Cerebellar cortex (tissue), 1 donor: ENCODE data around the gene CTNND2.
"Not testable (repeated sequence)": the region's sequence is repeated elsewhere in the genome, so short reads cannot be mapped to it uniquely, and the experiment has no call there.

Source experiments
- DNase-seq: peaks from one replicate; pipeline ENCODE4 v3.0.0-alpha.2; 2015; ENCODE audit warnings: low spot score

The CTNND2 gene

DNA sequence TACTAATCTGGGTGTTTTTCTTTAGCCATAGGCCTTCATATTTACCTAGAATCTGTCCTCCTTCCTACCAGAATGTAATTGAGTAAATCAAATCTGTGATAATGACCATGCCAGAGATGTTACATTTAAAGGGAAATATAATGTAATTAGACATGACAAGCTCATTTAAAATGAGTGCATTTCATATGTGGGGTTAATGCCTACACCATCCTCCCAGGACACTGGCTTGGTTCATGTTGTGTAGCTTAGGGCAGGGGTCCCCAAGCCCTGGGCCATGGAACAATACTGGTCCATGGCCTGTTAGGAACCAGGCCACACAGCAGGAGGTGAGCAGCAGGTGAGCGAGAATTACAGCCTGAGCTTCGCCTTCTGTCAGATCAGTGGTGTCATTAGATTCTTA is 866.3 kb downstream of the CTNND2 start:
- peak; percentile 17 for DNase-seq

DNA sequence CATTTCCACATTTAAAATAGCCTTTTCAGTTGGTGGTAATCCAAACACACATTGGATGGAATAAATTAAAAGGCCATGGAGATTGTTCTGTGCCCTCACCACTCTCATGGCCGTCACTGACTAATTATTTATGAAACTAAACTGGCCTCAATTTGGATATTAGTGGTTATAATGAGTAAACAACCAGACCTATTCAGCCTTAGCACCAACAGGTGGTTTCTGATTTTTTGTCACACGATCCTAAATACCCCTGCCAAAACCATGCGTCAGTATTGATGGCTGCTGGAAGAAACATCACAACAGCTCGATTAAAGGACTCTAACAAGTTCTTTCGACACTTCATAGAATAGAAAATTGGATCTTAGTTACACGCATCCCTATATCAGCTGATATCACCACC is 867.2 kb downstream of the CTNND2 start:
- no peak for DNase-seq

DNA sequence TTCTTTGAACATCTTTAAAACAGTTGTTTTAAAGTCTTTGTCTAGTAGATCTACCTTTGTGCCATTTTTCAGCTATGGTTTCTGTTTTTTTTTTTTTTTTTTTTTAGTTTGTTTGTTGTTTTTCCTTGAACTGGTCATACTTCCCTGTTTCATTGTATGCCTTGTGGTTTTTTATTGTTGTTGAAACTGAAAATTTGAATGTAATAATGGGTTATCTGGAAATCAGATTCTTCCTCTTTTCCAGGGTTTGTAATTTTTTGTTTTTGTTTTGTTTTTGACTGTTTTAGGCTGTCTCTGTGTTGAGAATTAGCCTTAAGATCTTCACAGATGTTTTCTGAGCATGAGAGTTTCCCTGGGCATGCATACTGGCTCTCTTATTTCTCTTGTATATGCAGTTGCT is 873.6 kb downstream of the CTNND2 start:
- no peak for DNase-seq

DNA sequence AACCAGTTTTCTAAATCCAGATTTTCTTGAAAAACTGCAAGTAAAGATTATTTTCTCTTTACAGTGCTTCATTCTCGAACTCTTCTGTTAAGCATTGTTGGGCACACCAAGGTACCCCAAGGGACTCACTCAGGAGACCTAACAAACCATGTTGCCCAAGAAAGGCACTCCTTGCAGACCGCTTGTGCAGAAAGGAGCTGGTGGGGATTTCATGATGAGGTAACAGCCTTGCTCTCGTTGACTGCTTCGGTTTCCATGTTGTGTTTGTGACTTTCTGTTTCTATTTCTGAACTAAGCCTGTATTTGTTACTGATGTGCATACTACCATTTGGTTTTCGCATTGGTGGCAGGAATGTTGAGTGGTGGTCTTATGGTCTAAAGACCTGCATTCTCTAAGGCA is 876.6 kb downstream of the CTNND2 start:
- DNase-seq: no peak

DNA sequence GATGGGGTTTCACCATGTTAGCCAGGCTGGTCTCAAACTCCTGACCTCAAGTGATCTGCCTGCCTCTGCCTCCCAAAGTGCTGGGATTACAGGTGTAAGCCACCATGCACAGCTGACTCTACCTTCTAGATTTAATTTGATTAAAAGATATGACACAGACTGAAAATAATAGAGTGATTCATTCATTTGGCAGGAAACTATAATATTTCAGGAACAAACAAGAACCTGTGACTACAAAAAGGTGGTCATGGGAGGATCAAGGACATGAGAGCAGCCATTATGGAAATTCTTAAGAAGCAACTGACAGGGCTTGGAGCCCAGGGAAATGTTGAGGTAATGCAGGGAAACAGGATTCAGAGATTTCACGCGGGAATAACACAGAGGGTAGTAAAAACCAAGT is 877.7 kb downstream of the CTNND2 start:
- no peak for DNase-seq

DNA sequence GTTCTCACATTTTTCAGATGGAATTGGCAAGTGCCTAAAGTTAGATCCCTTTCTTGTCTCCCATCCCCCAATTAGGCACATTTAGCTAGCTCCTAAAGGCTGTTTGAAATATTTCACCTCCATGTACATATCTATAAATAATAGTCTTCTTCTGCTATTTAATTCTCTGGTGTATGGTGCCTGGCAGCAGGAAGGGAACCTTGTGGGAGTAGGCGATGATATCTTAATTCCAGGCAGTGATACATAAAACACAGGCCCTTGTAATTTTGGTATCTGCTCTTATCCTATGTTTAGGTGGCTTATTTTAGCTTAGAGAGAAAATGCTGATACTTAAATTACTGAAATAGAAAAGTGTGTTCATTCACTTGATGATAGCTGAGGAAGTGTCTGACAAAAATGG is 880.3 kb downstream of the CTNND2 start:
- DNase-seq: no peak

DNA sequence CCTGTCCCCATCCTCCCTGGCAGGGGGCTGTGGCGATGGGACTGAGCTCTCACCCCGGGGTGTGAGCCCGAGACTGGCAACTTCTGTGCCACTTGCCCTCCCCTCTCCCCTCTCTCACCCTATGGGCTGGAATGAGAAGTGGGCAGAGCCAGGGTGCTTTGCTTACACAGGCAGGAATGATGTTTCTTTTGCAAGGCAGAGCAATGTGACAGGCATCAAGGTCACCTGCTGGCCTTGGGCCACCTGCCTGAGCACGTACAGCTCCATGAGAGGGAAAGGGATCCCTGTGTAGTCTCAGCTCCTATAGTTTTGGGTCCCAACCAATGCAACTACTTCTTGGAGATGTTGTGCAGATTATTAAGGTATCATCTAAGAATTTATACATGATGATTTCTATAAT is 890.5 kb downstream of the CTNND2 start:
- no peak for DNase-seq

DNA sequence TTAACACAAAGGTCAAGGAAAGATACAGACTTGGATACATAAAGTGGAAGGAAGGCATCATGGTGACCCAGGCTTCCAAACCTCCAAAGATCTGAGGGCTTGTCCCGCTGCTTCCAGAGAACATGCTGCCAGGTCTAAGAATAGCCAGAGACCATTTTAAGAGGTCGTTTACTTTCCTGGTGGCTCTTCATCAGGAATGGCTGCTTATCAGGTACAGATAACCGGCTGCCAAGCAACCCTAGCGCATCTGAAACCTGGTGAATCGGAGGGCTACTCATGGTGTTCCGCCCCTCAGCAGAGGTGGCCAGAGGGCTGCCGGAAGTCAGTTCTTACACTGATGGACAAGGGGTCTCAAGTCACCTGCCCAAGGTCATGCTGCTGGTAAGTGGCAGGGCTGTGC is 892.0 kb downstream of the CTNND2 start:
- no peak for DNase-seq

DNA sequence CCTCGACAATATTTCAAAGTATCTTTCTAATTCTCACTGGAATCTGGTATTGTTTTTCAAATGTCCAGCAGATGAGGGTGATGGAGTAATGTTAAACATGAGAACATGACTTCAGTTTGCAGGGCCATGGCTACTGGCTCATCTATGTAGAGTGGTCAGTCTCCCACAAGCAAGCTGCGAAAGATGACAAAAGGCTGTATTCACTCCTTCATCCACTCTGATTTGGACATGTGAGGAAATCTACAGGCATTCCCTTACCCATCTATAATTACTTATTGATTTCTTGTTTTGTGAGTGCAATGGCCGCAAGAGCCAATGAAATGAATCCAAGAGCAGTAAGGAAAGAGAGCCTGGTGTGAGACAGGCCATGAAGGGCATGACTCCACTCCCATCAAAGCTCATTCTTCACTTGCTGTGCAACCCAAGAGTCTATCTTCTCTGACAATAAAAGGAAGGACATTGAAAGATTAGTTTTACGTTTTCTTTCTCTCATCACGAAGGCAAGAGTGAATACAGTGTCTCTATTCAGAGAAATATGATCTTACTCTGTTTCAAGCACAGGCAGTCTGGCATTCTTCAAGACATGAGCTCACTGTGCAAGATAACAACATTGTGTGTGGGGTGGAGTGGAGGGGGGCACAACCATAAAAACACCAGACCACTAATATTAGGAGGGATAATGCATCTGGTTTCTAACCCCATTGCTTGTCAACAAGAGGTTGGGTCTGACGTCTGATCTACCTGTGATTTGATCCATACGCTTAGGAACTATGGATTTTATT is 893.6 kb downstream of the CTNND2 start:
- no peak for DNase-seq

DNA sequence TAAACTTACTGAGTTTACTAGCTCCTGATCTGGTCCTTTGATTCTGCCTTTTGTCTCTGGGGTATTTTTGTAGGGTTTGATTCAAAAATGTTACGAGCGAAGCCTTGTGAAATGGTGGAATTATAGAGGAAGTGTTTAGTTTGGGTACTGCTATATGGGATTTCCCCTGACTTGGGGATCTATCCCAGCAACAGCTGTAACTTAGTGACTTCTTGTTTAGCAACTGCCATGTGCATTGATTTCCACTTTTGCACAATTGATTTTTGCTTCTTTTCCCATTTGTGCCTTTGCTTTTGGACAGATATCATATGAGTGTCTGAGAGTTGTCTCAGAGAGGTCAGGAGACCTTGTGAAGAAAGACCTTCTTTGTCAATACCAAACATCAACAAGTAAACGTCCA is 894.7 kb downstream of the CTNND2 start:
- no peak for DNase-seq

DNA sequence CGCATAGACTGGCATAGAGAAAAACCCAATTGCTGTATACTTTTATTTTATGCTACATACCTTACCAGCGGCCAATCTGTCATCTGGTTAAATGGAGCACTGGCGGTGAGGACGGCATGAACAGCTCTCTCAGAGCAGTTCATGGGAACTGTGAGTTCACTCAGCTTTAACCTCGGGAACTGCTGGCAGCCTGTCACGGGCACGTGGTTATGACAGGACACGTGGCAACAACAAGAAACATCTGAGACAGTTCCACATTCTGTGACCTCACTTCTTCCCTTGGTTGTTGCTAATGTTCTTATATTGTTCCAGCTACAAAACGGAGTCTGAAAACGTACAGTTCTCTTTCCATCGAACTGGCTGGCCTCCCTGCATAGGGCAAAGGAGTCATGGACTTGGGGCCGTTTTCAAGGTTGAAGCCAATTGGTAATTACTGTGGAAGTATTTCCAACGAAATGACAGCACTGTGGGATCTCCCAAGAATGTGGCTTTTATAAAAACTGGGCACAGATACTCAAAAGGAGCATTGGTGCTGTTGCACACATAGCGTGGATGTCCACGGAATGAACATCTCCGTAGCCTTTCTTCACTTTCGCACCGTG is 896.9 kb downstream of the CTNND2 start:
- no peak for DNase-seq

DNA sequence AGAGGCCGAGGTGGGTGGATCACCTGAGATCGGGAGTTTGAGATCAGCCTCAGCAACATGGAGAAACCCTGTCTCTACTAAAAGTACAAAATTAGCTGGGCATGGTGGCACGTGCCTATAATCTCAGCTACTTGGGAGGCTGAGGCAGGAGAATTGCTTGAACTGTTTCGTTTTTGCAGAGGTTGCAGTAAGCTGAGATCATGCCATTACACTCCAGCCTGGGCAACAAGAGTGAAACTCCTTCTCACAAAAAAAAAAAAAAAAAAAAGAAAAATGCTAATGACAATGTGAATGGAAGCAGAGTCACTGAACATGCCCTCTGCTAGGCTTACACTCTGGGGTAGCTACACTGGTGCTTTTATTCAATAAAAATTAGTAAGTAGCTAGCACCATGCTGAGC is 899.7 kb downstream of the CTNND2 start:
- not testable (repeated sequence) for DNase-seq

DNA sequence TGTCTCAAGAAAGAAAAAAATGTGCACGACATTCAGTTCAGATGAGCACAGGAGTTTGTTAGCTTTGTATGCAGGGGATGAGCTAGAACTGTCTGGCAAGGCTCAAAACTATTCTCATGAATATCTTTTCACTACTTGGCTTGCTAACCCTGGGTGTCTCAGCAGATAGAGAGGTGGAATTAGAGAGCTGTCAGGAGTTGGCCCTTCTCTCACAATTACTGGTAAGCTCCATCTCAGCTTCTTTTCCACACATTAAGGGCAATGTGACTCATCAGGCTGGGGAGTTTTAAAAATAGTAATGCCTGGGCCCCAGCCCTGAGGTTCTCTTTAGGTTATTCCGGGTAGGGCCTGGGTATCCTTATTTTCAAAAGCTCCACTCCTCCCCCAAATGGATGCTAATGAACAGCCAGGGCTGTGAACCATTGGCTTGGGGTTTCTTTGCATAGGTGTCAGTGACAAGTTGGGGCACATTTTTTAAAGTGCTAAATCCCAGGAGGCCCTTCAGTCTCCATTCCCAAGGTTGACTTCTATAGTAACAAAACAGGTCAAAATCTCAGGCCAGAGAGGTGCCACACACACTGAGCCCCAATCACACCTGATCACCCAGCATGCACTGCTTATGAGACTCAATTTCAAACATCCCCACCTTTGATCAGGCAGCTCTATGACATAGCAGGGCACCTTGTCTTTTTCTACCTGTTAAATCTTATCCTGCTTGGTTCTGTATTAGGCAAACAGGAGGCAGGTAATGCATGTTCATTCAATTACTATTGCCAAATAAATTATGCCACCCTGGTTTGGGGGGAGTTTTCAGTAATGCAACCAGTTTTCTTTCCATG is 903.5 kb downstream of the CTNND2 start:
- no peak for DNase-seq

DNA sequence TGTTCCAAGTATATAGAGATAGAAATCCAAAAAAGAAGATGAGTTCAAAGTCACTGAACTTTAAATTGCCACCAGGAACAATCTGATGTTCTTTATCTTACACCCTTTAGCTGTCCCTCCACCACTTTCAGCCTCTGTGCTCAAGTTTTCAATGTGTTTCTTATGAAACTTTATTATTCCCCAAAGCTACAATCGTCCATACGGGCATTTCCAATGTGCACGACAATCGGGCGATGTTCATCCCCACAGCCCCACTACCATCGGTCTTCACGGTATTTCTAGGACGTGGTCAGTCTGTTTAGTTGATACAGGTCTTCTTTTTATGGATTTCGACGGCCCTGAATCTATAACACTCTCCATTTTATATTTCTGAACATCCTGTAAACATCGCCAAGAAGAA is 904.5 kb downstream of the CTNND2 start:
- no peak for DNase-seq

DNA sequence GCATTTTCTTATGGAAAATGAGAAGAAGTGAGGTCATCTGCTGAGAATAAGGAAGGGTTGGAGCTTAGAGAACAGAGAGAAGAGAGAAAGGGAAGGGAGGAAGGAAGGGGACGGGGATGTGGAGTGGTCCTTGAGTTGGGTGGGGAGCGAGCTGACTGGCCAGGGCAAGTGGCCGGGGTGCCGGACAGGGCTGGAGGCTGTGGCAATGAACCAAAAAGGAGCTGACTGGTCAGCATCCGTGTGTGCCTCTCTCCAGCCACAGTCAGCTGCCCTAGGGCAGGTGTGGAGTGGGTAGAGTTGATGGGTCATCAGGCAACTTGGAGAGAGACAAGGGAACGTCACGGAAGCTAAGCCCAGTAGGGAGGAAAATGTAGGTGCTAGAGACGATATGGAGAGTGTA is 908.4 kb downstream of the CTNND2 start:
- DNase-seq: no peak

DNA sequence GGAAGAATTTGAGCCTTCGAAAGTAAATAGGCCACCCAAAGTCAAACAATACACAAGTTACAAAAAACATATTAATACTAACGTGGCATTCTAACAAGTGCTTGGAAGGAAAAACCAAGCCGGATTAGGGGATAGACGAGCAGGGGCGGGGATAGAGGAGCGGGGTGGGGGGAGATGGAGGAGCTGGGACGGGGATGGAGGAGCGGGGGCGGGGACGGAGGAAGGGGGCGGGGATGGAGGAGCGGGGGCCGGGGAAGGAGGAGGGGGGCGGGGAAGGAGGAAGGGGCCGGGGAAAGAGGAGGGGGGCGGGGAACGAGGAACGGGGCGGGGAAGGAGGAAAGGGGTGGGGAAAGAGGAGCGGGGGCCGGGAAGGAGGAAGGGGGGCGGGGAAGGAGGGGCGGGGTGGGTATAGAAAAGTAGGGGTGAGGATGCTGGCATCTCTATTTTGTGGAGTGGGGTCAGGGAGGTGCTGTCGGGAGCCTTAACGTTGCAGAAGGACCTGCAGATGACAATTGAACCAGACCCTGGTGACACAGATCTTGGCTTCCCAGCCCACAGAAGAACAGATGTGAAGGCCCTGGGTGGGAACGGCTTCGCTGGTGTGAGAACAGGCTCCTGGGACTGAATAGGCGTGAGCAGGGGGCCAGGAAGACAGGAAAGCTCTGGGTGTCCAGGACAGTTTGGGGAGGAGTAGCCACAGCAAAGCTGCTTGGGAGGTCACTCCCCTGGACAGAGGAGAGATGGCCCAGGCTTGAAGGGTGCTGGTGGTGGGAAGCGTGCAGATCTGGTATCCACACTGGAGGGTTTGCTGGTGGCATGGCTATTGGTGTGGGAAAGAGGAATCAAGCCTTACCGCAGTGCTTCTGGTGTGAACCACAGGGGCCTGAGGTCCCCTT is 909.9 kb downstream of the CTNND2 start:
- no peak for DNase-seq

DNA sequence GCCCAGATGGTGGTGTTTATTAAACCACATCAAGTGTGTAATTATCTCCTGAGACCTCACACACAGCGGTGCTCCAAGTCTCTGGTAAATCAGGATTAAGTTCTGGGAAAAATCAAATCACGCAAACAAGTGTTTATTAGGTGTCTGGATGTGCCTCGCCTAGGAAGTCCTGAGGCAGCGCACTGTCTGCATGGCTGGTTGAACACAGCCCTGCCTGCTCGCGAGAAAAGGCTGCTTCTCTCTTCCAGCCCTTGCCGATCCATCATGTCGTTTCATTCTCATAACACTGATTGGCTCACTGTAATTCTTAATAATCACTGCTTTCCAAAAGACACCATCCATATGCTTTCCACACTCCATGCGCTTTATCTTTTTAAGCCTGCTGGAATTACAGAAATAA is 913.6 kb downstream of the CTNND2 start:
- no peak for DNase-seq

DNA sequence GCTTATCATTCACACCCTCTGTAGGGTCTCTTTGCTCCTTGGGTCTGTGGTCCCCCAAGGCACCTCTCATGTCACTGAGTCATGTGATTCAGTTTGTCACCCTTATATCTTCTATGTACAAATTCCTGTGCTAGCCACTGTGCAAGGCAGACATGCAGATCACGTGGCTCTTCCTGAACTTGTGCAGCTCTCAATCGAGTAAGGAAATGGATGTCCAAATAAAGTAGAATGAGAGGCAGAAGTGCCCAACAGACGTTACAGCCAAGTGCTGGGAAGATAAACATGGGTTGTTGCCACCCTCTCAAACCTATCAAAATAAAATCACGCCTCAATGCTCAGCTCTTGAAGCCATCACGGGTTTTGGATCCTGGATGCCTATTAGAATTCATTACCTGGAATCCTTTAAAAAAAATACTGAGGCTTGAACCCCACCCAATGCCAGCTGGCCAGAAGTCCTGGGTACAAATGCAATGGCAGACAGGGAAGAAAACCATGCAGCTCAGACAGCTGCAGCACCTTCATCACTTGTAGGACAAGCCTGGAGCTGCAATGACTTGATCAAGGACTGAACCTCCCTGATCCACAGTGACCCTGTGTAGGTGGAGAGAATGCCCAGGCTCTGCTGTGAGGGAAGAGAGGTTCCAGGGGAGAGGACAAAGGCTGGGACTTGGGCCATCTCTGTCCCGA is 914.5 kb downstream of the CTNND2 start:
- no peak for DNase-seq

DNA sequence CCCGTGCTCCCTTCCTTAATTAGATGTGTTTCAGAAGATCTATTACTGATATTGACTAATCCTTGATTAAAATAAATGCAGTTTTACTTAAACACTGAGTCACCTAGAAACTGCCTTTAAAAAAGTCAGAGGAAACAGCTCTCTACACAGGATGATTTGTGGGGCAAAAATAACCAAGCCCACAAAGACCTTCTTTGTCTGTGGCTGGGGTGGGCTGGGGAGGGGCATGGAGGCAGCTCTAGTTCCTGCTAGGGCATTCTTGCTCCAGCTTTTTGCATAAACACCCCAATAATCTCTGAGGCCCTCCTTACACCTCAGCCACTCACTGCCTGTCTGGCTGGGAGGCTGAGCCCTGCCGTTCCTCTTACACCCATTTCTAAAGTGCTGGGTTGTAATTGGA is 915.6 kb downstream of the CTNND2 start:
- DNase-seq: no peak

DNA sequence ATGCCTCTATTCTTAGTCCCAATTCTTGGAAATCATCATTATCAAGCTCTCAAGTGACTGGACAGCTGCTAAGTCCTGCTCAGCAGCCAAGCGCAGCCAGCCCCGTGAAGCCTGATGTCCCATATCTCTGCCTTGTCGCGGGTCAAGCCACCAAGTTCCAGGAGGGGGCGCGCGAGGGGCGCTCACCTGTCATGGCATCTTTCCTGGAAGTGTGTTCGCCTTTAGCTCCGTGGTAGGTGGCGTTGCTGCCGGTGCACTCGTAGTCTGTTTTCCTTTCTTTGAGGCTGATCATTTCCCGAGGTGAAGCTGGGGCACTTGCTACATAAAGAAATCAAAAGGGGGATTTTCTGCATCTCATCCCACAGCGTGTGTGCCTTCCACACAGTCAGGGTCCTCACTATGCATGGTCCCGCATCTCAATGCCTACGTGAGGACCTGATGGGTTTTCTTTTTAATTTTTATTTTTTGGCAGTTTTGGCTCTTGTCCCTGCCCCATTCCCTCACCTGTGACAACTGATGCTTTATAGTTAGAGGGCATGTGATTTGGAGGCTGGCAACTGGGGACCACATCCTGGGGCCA is 916.2 kb downstream of the CTNND2 start:
- DNase-seq: peak; percentile 44

DNA sequence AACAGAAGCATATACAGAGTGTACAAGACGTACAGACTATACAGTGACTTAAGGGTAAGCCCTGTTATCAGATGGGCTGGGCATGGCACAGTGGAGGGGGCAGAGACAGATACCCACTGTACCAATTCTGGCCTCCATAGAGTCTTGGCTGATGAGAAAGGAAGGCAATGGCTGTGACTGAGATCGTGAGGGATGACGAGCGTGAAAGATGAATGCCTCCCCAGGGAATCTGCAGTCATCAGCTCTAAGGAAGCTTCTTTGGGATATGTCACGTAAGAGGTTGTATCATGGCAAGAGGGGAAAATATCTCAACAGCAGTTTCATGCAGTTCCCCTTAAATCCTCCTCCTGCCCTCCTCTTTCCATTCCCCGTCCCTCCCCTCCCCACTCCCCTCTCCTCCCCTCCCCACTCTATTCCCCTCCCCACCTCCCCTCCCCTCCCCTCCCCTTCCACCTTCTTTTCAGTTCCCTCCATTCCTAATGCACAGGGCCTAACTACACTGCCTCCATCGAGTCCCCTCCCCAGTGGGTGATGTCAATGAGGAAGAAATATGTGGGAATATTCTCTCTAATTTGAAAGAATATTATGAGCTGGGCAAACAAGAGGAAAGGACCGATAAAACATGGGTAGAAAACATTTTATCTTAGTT is 916.8 kb downstream of the CTNND2 start:
- DNase-seq: no peak
